MM.1S (cell line): ENCODE data around the gene ARHGAP26.

Source experiments
- DNase-seq: peaks from one replicate; pipeline ENCODE4 v3.0.0-alpha.2; 2015
- H2AFZ ChIP-seq: fragments of 300-600 bp; sonication (generic); 2 replicates; pipeline ENCODE4 v1.6.0; 2016; ENCODE audit warnings: antibody characterized with exemption, low read length
- H3F3A ChIP-seq: fragments of 300-600 bp; sonication (generic); 2 replicates; pipeline ENCODE4 v1.6.1; 2016; ENCODE audit warnings: mild to moderate bottlenecking, antibody characterized with exemption, low read length, moderate library complexity, mixed read lengths; ENCODE audit not compliant: insufficient read depth
- H3K27ac ChIP-seq: fragments of 300-600 bp; sonication (generic); 2 replicates; pipeline ENCODE4 v1.5.1; 2016; ENCODE audit warnings: mild to moderate bottlenecking, low read length
- H3K27me3 ChIP-seq: fragments of 300-600 bp; sonication (generic); replicated peaks from 2 replicates; pipeline ENCODE4 v1.6.0; 2016; ENCODE audit warnings: low read length; ENCODE audit not compliant: insufficient read depth
- H3K36me3 ChIP-seq: fragments of 300-600 bp; sonication (generic); replicated peaks from 2 replicates; pipeline ENCODE4 v1.6.1; 2016; ENCODE audit warnings: mild to moderate bottlenecking, low read length, mixed read lengths; ENCODE audit not compliant: insufficient read depth
- H3K4me1 ChIP-seq: fragments of 300-600 bp; sonication (generic); 2 replicates; pipeline ENCODE4 v1.6.1; 2016; ENCODE audit warnings: low read length, mixed read lengths
- H3K4me2 ChIP-seq: fragments of 300-600 bp; sonication (generic); 2 replicates; pipeline ENCODE4 v1.6.0; 2016; ENCODE audit warnings: low read depth, low read length
- H3K4me3 ChIP-seq: fragments of 300-600 bp; sonication (generic); 2 replicates; pipeline ENCODE4 v1.5.1; 2016; ENCODE audit warnings: low read length, mixed read lengths
- H3K79me2 ChIP-seq: fragments of 300-600 bp; sonication (generic); 2 replicates; pipeline ENCODE4 v1.6.1; 2016; ENCODE audit warnings: mixed run types, low read length, mixed read lengths
- H3K9ac ChIP-seq: fragments of 300-600 bp; sonication (generic); 2 replicates; pipeline ENCODE4 v1.6.1; 2016; ENCODE audit warnings: low read length, mixed read lengths
- H3K9me2 ChIP-seq: fragments of 300-600 bp; sonication (generic); replicated peaks from 2 replicates; pipeline ENCODE4 v1.6.1; 2016; ENCODE audit warnings: mild to moderate bottlenecking, low read length, mixed read lengths; ENCODE audit not compliant: insufficient read depth
- H3K9me3 ChIP-seq: fragments of 300-600 bp; sonication (generic); replicated peaks from 2 replicates; pipeline ENCODE4 v1.6.1; 2016; ENCODE audit warnings: mild to moderate bottlenecking, low read length, mixed read lengths; ENCODE audit not compliant: insufficient read depth
- H4K20me1 ChIP-seq: fragments of 300-600 bp; sonication (generic); 2 replicates; pipeline ENCODE4 v1.6.1; 2016; ENCODE audit warnings: mild to moderate bottlenecking, low read length, moderate library complexity, mixed read lengths; ENCODE audit not compliant: insufficient read depth
- CTCF ChIP-seq: fragments of 300-600 bp; sonication (generic); IDR thresholded peaks from 2 replicates; pipeline ENCODE4 v1.5.1; 2016; ENCODE audit warnings: antibody characterized with exemption, low read length, mixed read lengths
- EZH2 ChIP-seq: fragments of 300-600 bp; sonication (generic); optimal IDR thresholded peaks from 2 replicates; pipeline ENCODE3; 2017; ENCODE audit warnings: low read depth, mild to moderate bottlenecking, antibody characterized with exemption, low read length, mixed read lengths
- EZH2phosphoT487 ChIP-seq: fragments of 300-600 bp; sonication (generic); IDR thresholded peaks from 2 replicates; pipeline ENCODE4 v1.6.1; 2018; ENCODE audit warnings: antibody characterized with exemption, low read length

The ARHGAP26 gene

GRCh38 chr5:142859037-142859436 lies 88.9 kb downstream of the ARHGAP26 start:
- Histone ChIP-seq H3K27ac (no peak overlapping the region), H3K9me3 (no peaks in the 10 kb centered on the region), H3K36me3 (no peaks in the 10 kb centered on the region), H4K20me1 (no peaks in the 10 kb centered on the region), H3K79me2 (no peaks in the 10 kb centered on the region), H2AFZ (no peak overlapping the region), H3K9me2 (no peaks in the 10 kb centered on the region), H3F3A (no peaks in the 10 kb centered on the region), H3K4me2 (no peak overlapping the region), H3K4me3 (no peak overlapping the region), H3K9ac (no peak overlapping the region), H3K27me3 (no peaks in the 10 kb centered on the region), H3K4me1 (no peaks in the 10 kb centered on the region)
- DNase-seq = no peak
- TF ChIP-seq EZH2phosphoT487 = no peak
- no peak for TF ChIP-seq CTCF
- TF ChIP-seq EZH2 = no peak

GRCh38 chr5:142860270-142860669 lies 90.1 kb downstream of the ARHGAP26 start:
- H3F3A ChIP-seq = no peaks in the 10 kb centered on the region
- no peaks in the 10 kb centered on the region for H3K27me3 ChIP-seq
- no peak for TF ChIP-seq EZH2
- no peaks in the 10 kb centered on the region for H3K9me3 ChIP-seq
- no peaks in the 10 kb centered on the region for H3K4me1 ChIP-seq
- H3K9me2 ChIP-seq = no peaks in the 10 kb centered on the region
- DNase-seq = no peak
- no peaks in the 10 kb centered on the region for H3K79me2 ChIP-seq
- H3K4me2 ChIP-seq = no peak overlapping the region
- no peaks in the 10 kb centered on the region for H4K20me1 ChIP-seq
- no peak overlapping the region for H3K27ac ChIP-seq
- no peaks in the 10 kb centered on the region for H3K36me3 ChIP-seq
- H2AFZ ChIP-seq = no peak overlapping the region
- H3K4me3 ChIP-seq = no peak overlapping the region
- no peak overlapping the region for H3K9ac ChIP-seq

- Histone ChIP-seq H3K9me2 (no peaks in the 10 kb centered on the region), H3K4me2 (no peak overlapping the region), H3K9ac (no peak overlapping the region), H3K27me3 (no peaks in the 10 kb centered on the region), H3F3A (no peaks in the 10 kb centered on the region), H4K20me1 (no peaks in the 10 kb centered on the region), H3K27ac (no peak overlapping the region), H3K79me2 (no peaks in the 10 kb centered on the region), H3K4me1 (no peaks in the 10 kb centered on the region), H2AFZ (no peak overlapping the region), H3K4me3 (no peak overlapping the region), H3K36me3 (no peaks in the 10 kb centered on the region), H3K9me3 (no peaks in the 10 kb centered on the region)
- no peak for DNase-seq
- TF ChIP-seq EZH2phosphoT487 = no peak
- TF ChIP-seq EZH2 = no peak
- no peak for TF ChIP-seq CTCF
Measured at GRCh38 chr5:142861011-142861410, 90.8 kb downstream of the ARHGAP26 start.

GRCh38 chr5:142862594-142862993 lies 92.4 kb downstream of the ARHGAP26 start:
- no peak overlapping the region for H2AFZ ChIP-seq
- no peak overlapping the region for H3K4me3 ChIP-seq
- H3K27ac ChIP-seq = no peak overlapping the region
- no peaks in the 10 kb centered on the region for H3K79me2 ChIP-seq
- H3K4me1 ChIP-seq = no peaks in the 10 kb centered on the region; the same call in 1 of the 2 replicates
- no peaks in the 10 kb centered on the region for H3K27me3 ChIP-seq
- no peaks in the 10 kb centered on the region for H3F3A ChIP-seq
- H3K9me3 ChIP-seq = no peaks in the 10 kb centered on the region
- H3K9me2 ChIP-seq = no peaks in the 10 kb centered on the region
- no peak for DNase-seq
- no peaks in the 10 kb centered on the region for H4K20me1 ChIP-seq
- no peak overlapping the region for H3K9ac ChIP-seq
- no peaks in the 10 kb centered on the region for H3K36me3 ChIP-seq
- H3K4me2 ChIP-seq = no peak overlapping the region
- TF ChIP-seq CTCF (no peak), EZH2 (no peak), EZH2phosphoT487 (no peak)
